Measurements from ENCODE around the gene GFRA1. TPM values are rescaled to one million over a fixed set of nuclear protein-coding genes. Genes with fewer than 3 reads are reported as not detected.

Gene GFRA1
- total RNA-seq, 2 experiments from 2014 or later = not detected

GRCh38 chr10:116141246-116141645 lies 131.8 kb downstream of the GFRA1 start:
- POLR2A ChIA-PET = no interaction called here
- no peaks in the 10 kb centered on the region for H3K36me3 ChIP-seq (ENCODE audit: insufficient read depth, low read length)
- H3K27ac ChIP-seq (ENCODE audit: low read depth, low read length, poor library complexity, severe bottlenecking) = no peak overlapping the region
- no peak for TF ChIP-seq EZH2phosphoT487 (IDR thresholded peaks at IDR 0.05; ENCODE audit: borderline replicate concordance, low read depth, low read length)
- no peak for TF ChIP-seq CTCF (conservative IDR thresholded peaks at IDR 0.05; ENCODE audit: low read length)
- CTCF ChIA-PET (ENCODE audit: unreplicated experiment) = no interaction called here
- no peaks in the 10 kb centered on the region for H3K79me2 ChIP-seq (ENCODE audit: insufficient read depth, low read depth, low read length)
- no peaks in the 10 kb centered on the region for H4K20me1 ChIP-seq (ENCODE audit: insufficient read depth, low read length)
- no peak overlapping the region for H2AFZ ChIP-seq (ENCODE audit: low read length)
- no peaks in the 10 kb centered on the region for H3K4me1 ChIP-seq (ENCODE audit: insufficient read depth, low read length, poor library complexity, severe bottlenecking)
- H3K9me3 ChIP-seq (ENCODE audit: low read length) = no peaks in the 10 kb centered on the region
- H3K4me2 ChIP-seq (ENCODE audit: low read length) = no peak overlapping the region
- no peaks in the 10 kb centered on the region for H3K9me2 ChIP-seq (ENCODE audit: insufficient read depth, low read length)
- no peak for DNase-seq (ENCODE audit: low spot score)
- H3K4me3 ChIP-seq (ENCODE audit: low read depth, low read length, poor library complexity, severe bottlenecking) = no peak overlapping the region
- BruUV-seq (replicated peaks) = no TSS peak
- intact Hi-C loops (cut with micrococcal nuclease; ENCODE audit: unreplicated experiment) = no loop called here

GRCh38 chr10:116139886-116140285 lies 133.1 kb downstream of the GFRA1 start:
- Histone ChIP-seq H3K4me1 (ENCODE audit: insufficient read depth, low read length, poor library complexity, severe bottlenecking) (no peaks in the 10 kb centered on the region), H3K4me3 (ENCODE audit: low read depth, low read length, poor library complexity, severe bottlenecking) (no peak overlapping the region), H3K9me3 (ENCODE audit: low read length) (no peaks in the 10 kb centered on the region), H3K36me3 (ENCODE audit: insufficient read depth, low read length) (no peaks in the 10 kb centered on the region), H3K4me2 (ENCODE audit: low read length) (no peak overlapping the region), H3K79me2 (ENCODE audit: insufficient read depth, low read depth, low read length) (no peaks in the 10 kb centered on the region), H3K27ac (ENCODE audit: low read depth, low read length, poor library complexity, severe bottlenecking) (no peak overlapping the region), H4K20me1 (ENCODE audit: insufficient read depth, low read length) (no peaks in the 10 kb centered on the region), H2AFZ (ENCODE audit: low read length) (no peak overlapping the region), H3K9me2 (ENCODE audit: insufficient read depth, low read length) (no peaks in the 10 kb centered on the region)
- DNase-seq (ENCODE audit: low spot score) = no peak
- TF ChIP-seq EZH2phosphoT487 (IDR thresholded peaks at IDR 0.05; ENCODE audit: borderline replicate concordance, low read depth, low read length) = no peak
- no peak for TF ChIP-seq CTCF (conservative IDR thresholded peaks at IDR 0.05; ENCODE audit: low read length)
- ChIA-PET CTCF (ENCODE audit: unreplicated experiment) (no interaction called here), POLR2A (interaction anchor here (0.6 to 1.4 kb wide), 2 partner anchors 10 to 86 kb away, joined by 3 to 5 read pairs; no protein-coding TSS in a partner anchor)
- intact Hi-C loops (cut with micrococcal nuclease; ENCODE audit: unreplicated experiment) = no loop called here
- no TSS peak for BruUV-seq (replicated peaks)

GRCh38 chr10:116138897-116139296 lies 134.1 kb downstream of the GFRA1 start:
- TF ChIP-seq EZH2phosphoT487 (IDR thresholded peaks at IDR 0.05; ENCODE audit: borderline replicate concordance, low read depth, low read length) (no peak), CTCF (conservative IDR thresholded peaks at IDR 0.05; ENCODE audit: low read length) (no peak)
- no peak overlapping the region for H3K4me3 ChIP-seq (ENCODE audit: low read depth, low read length, poor library complexity, severe bottlenecking)
- no peak overlapping the region for H2AFZ ChIP-seq (ENCODE audit: low read length)
- POLR2A ChIA-PET = interaction anchor here (0.8 kb wide), 1 partner anchor 33 kb away, joined by 3 read pairs; no protein-coding TSS in a partner anchor
- no peak overlapping the region for H3K4me2 ChIP-seq (ENCODE audit: low read length)
- no TSS peak for BruUV-seq (replicated peaks)
- no peak overlapping the region for H3K27ac ChIP-seq (ENCODE audit: low read depth, low read length, poor library complexity, severe bottlenecking)
- no peaks in the 10 kb centered on the region for H3K79me2 ChIP-seq (ENCODE audit: insufficient read depth, low read depth, low read length)
- no peaks in the 10 kb centered on the region for H3K4me1 ChIP-seq (ENCODE audit: insufficient read depth, low read length, poor library complexity, severe bottlenecking)
- CTCF ChIA-PET (ENCODE audit: unreplicated experiment) = no interaction called here
- intact Hi-C loops (cut with micrococcal nuclease; ENCODE audit: unreplicated experiment) = no loop called here
- H3K9me3 ChIP-seq (ENCODE audit: low read length) = no peaks in the 10 kb centered on the region
- H4K20me1 ChIP-seq (ENCODE audit: insufficient read depth, low read length) = no peaks in the 10 kb centered on the region
- no peak for DNase-seq (ENCODE audit: low spot score)
- H3K9me2 ChIP-seq (ENCODE audit: insufficient read depth, low read length) = no peaks in the 10 kb centered on the region
- H3K36me3 ChIP-seq (ENCODE audit: insufficient read depth, low read length) = no peaks in the 10 kb centered on the region
